SKM-1 treated with dmso at 0.1 percent for 144 hours (cell line): ENCODE results near the gene GALNT2.

ENCODE experiments used
- DNase-seq: peaks from one replicate; lab custom pipeline; 2025; ENCODE audit not compliant: unreplicated experiment; lab: John Stamatoyannopoulos, UW

Gene GALNT2

DNA sequence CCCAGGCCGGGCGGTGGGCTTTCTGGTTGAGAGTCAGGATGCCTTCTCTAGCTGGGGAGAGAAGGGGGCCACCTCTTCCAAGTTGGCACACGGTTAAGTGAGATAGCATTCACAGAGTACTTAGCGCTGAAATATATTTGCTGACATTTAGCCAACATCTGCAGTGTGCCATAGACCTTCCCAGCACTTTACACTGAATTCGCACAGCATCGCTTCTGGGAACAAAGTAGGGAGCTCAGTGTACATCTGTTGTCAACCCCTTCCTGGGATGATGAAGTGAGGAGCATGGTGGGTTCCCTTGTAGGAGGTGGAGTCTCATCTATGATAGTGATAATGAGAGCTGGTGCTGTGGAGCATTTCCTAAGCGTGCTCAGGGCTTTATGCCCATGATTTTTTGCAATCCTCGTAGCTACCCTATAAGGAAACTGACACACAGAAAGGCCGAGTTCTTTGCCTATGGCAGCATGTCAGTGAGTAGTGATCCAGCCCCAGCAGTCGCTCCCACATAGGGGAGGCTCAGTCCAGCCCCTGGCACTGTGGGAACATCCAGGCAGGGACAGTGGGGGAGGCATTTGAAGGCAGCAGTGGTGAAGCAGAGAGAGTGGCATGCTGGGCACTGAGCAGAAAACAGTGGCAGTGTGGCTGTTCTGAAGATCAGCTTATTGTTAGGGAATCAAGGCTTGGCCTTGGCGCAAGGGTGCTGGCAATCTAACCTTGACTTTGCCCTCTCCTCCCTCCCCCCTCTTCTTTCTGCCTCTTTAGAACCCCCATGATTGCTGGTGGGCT is 182.8 kb downstream of the GALNT2 start:
- no peak for DNase-seq

DNA sequence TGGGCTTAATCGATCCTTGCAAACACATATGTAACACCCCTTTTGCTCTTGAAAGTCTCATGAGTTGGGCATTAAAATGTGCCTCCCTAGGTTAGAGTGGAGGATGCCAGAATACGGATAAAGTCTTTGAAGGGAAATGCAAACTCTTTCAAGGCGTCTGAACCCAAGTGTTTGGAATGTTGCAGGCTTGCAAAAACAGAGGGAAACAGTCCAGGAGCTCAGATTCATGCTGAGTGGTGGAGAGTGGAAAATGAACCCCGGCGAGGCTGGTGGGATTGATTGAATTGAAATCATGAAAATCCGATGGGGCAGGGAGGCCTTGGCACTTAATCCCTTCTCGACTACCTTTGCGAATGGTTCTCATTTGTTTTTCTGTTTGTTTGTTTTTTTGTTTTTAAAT is 183.6 kb downstream of the GALNT2 start:
- no peak for DNase-seq

DNA sequence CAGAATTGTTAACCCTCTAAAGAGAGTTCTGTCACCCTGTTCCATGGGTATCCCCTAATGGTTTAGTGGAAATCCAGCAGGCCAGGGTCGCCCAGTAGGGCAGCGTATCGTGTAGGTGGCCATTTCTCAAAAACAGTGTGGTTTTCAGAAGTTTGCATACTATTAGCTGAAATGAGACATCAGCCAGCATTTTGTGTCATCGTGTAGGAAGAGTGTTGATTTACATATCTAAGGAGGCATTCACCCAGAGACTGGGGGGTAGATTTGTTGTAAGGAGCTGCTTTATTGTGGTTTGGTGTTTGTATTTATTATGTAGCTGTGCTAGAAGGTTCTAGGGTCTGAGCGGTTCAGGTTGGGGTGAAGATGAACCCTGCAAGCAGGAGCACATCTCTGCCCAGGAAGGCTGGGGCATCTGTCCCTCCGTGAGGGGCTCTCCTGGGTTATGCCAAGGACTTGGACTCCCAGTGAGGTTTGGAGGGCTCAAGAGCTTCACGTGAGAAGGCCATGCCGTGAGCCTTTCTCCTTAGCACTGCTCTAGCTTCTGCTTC is 184.7 kb downstream of the GALNT2 start:
- DNase-seq, result no peak

DNA sequence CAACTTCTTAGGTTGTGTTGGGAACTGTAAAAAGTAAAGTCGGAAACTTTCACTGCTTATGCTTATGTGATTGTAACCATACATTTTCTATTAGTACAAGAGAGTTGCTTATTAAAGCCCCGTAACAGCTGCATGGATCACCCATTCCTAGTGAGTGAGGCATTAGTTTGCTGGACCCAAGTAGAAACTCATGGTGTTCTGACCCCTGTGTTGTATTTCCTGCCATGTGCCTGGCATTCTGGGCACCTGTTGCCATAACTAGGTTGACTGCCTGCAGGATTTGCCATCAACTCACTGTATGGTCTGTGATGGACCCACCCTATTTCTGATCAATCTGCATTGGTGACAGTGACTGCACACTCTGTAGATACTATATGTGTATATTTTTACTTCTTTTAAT is 186.1 kb downstream of the GALNT2 start:
- DNase-seq, result no peak

DNA sequence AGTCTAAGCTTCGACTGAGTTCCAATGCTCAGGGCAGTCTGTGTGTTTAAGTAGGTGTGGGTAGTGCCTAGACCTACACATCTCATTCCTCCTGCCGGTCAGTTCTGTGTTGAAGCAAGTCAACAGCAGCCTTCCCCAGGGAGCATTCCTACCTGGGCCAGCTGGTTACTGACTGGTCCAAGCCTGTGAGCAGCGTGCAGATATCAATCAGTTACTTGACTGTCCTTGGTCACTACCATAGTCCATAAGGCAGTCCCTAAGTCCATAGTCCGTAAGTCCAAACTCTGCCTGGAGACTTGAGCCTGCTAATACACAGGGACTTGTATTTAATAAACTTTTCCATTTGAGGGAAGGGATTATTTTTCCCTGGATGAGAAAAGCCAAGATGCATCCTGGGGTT is 187.2 kb downstream of the GALNT2 start:
- DNase-seq, result no peak

DNA sequence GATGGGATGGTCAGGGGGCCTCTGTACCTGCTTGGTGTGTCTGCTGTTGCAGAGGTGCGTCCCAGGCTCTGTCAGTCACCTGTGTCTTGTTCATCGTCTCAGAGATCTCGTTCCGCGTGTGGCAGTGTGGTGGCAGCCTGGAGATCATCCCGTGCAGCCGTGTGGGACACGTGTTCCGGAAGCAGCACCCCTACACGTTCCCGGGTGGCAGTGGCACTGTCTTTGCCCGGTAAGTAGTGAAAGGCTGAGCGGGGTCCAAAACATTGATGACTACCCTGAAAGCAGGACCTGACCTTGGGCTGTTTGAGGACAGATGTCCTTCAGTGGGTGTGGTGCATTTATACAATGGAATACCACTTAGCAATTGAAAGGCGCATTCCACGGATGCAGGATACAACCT is 188.1 kb downstream of the GALNT2 start:
- DNase-seq, result no peak

DNA sequence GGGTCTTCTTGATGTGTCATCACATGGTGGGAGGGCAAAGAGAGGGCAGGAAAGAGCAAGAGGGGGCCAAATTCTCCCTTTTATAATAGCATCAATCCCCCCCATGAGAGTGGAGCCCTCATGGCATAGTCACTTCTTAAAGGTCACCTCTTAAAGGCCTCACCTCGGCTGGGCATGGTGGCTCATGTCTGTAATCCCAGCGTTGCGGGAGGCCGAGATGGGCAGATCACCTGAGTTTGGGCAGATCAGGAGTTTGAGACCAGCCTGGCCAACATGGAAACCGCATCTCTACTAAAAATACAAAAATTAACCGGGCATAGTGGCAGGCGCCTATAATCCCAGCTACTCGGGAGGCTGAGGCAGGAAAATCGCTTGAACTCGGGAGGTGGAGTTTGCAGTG is 189.0 kb downstream of the GALNT2 start:
- no peak for DNase-seq

DNA sequence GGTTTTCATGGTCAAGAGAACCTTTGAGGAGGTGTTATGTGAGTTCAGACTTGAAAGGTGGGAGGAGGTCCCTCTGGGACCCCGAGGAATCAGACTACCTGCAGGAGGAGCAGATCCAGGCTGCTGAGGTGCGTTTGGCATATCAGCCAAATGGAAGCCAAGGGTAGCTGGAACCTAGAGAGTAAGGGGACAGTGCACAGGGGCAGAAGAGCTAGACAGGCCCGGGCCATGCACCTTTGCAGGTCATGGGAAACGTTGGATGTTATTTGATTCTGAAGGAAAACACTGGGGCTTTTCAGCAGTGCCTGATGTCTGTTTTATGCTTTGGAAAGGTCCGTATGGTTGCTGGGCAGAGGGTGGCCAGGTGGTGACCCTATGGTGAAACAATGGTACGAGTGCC is 189.9 kb downstream of the GALNT2 start:
- no peak for DNase-seq

DNA sequence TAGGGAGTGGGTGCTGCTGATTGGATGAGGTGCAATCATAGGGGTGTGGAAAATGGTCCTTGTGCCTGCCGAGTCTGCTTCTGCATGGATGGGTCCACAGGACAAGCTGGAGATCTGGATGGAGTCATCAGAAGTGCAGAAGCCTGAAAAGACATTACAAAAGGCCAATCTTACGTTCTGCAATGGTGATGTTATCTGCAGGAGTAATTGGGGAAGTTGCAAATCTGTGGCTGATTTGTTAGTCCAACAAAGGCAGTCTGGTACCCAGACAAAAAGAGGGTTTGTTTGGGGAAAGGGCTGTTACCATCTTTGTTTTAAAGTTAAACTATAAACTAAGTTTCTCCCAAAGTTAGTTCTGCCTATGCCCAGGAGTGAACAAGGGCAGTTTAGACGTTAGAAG is 192.6 kb downstream of the GALNT2 start:
- DNase-seq, result peak; percentile 6

DNA sequence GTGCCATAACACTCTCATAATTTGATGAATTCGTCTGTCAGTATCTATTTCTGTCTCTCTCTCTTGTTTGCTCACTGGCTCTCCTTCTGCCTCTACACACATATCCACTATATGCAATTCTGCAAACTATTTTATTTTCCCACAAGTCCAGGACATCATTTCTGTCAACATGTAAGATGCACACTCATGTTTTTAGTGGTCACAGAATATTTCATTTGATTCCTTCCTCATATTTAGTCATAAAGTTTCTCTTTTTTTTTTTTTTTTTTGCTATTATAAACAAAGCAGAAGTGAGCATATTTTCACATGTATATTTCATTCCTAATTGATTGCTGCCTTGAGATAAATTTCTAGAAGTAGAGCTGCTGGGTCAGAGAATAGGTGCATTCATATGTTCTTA is 193.8 kb downstream of the GALNT2 start:
- no peak for DNase-seq

DNA sequence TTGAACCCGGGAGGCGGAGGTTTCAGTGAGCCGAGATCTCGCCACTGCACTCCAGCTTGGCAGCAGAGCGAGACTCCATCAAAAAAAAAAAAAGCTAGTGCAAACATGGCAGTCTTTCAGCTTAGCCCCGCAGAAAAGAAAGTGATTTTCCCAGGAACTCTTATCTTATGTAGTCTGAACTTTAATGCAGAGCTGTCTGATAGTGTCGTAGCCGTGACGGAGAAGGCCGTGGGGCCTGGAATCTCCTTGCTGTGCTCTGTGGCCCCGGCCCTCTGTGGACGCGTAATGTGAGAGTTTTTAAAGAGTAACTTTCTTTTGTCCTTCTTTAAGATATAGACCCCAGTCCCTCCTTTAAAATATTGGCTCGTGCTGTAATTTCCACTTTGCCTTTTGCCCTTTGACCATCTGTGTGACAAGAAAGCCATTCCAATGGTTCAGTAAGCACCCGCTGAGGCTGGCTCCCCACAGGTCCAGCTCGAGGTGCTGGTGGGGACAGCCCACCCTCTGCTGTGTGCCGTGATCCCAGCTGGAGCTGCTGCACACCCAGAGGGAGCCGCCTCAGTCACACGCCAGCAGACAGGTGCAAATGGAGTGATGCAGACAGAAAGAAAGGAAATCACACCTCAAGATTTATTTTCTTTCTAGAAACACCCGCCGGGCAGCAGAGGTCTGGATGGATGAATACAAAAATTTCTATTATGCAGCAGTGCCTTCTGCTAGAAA is 195.1 kb downstream of the GALNT2 start:
- no peak for DNase-seq

DNA sequence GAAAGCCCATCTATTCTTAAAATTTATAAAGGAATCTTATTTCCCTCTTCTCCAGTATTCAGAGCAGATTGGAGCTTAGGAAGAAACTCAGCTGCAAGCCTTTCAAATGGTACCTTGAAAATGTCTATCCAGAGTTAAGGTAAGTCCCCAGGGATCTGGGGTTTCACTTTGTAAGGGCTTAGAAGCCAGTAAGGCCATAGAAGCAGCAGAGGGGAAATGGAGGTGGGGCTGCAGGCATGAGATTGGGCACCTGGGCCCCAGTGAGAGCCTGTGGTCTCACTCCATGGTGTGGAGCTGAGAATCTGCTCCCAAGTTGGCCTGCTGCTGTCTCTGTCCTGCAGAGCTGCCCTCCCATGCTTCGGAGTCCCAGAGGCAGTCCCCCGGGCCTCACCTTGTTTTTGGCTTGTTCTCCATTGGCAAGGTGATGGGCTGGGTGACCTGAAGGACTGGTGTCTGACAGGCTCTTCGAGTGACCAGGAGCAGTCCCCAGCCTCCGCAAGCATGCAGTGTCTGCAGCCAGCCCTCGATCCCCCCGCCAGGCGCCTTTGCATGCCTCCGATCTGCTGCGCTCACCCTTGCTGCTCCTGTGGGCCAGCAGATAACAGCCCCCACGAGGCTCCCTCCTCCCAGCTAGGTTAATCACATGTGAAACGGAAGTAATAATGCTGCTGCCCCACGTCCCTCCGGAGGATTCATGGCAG is 196.0 kb downstream of the GALNT2 start:
- no peak for DNase-seq

DNA sequence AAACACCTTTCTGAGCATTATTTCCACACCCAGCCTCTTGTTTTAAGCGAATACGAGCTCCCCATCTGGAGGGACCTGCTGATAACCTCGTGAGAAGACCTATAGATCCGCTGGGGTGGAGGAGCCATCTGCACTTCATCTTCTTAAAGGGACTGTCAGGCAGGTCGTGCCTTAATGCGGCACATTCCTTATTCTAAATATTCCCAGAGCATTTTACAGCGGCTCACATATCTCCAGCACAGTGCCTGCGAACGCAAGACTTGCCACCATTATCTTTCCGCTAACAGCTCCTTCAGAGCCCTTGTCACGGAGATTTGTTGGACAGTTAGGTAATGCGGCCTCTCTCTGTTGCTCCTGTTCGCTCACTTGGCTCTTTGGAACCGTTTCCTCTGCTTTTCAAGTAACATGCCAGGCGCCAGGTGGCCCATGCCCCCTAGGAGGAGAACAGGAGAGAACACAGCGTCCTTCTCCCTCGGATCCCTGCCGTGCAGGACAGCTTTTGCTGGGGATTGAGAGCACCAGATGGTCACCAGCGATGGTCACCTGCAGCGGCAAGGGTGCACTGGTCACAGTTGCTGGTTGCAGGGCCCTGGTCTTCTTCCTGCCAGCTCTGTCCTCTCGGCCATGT is 196.6 kb downstream of the GALNT2 start:
- DNase-seq, result no peak

DNA sequence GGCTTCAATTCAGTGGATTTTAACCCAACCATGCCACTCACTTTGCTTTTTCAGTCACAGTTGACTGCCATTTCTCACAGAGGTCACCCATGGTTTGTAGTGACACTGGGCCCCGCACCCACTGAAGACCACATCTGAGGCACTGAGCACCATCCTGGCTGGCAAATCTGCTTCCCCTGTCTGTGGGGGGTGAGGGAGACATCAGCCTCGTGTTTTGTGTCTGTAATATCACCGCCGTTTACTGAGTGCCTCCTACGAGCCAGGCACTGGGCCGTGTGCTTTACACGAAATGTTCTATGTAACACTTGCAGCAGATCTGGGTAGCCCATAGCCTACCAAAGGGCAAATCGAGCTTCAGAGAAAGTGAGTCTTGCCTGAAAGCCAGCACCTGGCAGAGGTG is 197.3 kb downstream of the GALNT2 start:
- DNase-seq, result no peak

DNA sequence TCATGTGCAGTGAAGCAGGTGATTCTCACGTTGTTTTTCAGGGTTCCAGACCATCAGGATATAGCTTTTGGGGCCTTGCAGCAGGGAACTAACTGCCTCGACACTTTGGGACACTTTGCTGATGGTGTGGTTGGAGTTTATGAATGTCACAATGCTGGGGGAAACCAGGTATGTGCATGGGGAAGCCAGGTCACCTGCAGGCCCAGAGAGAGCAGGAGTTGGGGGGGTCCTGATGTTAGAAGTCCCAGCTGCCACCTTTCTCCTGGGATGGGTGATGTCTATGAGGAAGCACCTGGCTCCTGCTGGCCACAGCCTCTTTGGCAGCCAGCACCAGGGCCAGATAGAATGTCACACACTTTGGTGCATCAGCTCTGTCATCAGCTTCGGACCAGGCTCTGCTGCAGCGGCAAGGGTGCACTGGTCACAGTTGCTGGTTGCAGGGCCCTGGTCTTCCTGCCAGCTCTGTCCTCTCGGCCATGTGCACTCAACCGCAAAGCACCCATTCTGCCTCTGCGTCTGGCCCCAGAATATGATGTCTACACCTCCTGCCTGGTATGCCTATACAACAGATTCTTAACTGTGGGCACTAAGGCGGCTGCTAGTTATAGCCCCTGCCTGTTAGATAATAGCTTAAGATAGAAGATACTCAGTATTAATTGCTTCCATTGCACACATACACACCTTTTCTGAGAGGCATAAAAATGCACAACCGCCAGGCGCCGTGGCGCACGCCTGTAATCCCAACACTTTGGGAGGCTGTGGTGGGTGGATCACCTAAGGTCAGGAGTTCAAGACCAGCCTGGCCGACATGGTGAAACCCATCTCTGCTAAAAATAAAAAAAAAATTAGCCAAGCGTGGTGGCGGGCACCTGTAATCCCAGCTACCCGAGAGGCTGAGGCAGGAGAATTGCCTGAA is 198.4 kb downstream of the GALNT2 start:
- no peak for DNase-seq

DNA sequence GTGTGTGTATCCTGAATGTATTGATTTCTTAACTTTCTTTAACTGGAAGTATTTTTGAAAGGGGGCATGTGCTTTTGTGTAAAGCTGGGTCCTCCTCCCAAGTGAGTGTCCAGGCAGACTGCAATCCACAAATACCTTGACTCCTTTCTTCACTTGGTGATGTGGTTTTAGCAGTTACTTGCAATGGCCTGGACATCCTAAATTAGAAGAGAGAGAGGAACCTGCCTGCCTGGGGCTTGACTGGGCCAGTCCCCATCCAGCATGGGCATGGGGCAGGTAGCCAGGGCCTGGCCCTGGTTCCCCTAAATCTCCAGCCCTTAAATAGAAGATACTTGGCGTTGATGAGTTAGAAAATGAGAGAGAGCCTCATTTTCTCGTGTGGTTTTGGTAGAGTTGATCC is 199.4 kb downstream of the GALNT2 start:
- DNase-seq, result no peak

DNA sequence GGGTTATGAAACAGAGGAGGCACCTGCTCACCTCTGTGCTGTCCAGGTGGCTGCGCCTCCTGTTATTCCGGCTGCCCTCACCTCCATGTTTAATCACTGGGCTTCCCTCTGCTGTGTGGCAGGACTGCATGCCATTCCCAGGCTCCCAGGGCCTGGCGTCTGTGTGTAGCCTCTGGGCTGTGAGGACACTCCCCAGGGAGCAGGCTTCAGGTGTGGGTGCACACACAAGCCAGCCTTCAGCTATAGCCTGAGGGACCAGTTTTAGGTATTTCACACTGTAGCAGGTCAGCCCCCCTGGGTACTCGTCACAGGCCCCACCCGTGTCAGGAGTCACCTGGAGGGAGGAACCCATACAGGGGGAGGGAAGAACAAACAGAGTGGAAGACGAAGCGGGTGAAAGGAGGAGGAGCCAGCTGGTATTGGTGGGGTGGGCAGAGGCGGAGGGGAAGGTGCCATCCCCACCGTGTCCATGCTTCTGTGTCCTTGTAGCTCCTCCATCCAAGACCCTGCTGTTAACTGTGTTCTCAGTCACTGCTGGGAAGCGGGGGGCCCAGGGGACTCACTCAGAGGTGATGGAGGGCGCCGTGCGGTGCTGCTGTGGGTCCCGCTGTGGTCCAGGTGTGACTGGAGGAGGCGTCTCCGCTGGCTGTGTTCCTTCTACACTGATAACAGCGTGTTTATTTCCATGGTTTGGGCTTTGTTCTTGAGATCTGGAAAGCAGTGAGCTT is 200.5 kb downstream of the GALNT2 start:
- no peak for DNase-seq

DNA sequence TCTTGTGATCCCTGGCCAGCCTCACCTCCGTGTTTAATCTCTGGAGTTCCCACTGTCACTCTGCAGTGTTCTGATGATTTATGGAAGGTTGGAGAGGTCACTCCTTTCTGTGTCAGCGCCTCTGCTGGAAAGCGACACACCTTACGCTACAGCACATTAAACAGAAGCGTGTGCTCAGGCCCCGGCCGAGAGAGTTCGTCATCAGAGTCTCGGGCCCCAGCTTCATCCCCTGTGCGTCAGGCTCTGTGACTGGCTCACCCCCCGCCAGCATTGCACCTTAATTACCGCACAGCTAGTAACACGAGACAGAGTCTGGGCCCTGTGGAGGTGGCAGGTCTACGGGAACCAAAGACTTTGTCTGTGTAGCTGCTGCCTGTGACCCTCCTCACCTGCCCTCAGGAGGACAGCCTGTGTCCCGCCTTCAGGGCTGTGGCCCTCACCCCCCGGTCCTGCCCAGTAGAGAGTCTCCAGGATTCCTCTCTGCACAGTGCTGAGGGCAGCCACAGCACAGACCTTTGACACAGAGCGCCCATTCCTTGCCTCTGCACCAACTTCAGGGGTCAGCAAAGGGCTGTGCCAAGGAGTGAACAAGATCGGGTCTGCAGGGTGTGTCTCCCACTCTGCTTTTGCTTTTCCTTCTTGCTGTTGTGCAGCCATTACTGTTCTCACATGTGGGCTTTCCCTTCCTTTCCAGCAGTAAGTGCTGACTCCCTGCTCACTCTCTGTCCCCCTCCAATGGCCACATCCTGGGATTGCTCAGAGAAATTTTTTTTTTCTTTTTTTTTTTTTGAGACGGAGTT is 201.5 kb downstream of the GALNT2 start:
- peak; percentile 15 for DNase-seq

DNA sequence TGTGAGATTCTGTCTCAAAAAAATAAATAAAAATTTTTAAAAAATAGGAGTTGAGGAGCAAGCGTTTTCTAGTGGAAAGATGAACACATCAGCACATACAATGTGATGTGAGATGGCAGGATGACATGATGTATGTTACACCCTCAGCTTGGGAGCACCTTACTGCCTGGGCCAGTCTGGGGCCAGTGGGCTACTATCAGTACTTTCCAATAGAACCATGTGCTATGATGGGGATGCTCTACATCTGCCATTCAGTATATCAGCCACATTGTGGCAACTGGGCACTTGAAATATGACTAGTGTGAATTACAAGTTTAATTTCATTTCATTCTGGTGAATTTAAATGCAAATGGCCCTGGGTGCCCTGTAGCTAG is 203.1 kb downstream of the GALNT2 start:
- DNase-seq, result no peak
